Colonic mucosa (tissue), 4 donors: ENCODE data around the gene PHF11. TPM values are rescaled to one million over a fixed set of nuclear protein-coding genes. Genes with fewer than 3 reads are reported as not detected.

Experiments
- DNase-seq: peaks from one replicate; pipeline ENCODE4 v3.0.0-alpha.2; 2020
- H3K27ac ChIP-seq: fragments of 200-600 bp; one replicate; pipeline ENCODE4 v1.8.0; 2021
- H3K27me3 ChIP-seq: fragments of 200-600 bp; one replicate; pipeline ENCODE4 v1.8.0; 2021
- H3K36me3 ChIP-seq: fragments of 200-600 bp; one replicate; pipeline ENCODE4 v1.8.0; 2021
- H3K4me1 ChIP-seq: fragments of 200-600 bp; one replicate; pipeline ENCODE4 v1.8.0; 2021; ENCODE audit warnings: mild to moderate bottlenecking
- H3K4me3 ChIP-seq: fragments of 200-600 bp; one replicate; pipeline ENCODE4 v1.8.0; 2021
- H3K9ac ChIP-seq, 2 donors: one replicate each; pipeline ENCODE4 v1.7.0; 2013; ENCODE audit warnings: control low read depth in 2 of 2, low read depth in 2 of 2, low read length in 2 of 2
- H3K9me3 ChIP-seq: fragments of 200-600 bp; one replicate; pipeline ENCODE4 v1.8.0; 2021
- CTCF ChIP-seq: fragments of 200-600 bp; IDR thresholded peaks from one replicate; pipeline ENCODE4 v1.8.0; 2022; ENCODE audit warnings: antibody characterized with exemption, mild to moderate bottlenecking
- intact Hi-C: fragments of 100-400 bp; cut with DNase I; formaldehyde crosslinking; loops from one replicate; pipeline ENCODE4 v1.14.1; 2022
- total RNA-seq, 2 donors: library from RNA; stranded (reverse); fragmentation: NEBNext Ultra II Directional in 1 of 2; extraction: Animal tissue kit (Norgen Biotek cat#: 25700) in 1 of 2; gene quantifications; one replicate each; pipeline ENCODE4 v1.2.1, GENCODE V29; 2021
- donor health status: healthy.
- donor health status: DM: no; HTN: no; CAD: no.
- donor health status: DM: no; HTN: no; CAD: no.

PHF11 gene
- total RNA-seq, 2 donors from 2014 or later = 20.3 to 24.1 TPM

GRCh38 chr13:49498206-49498605 lies 2.5 kb downstream of the PHF11 start:
- H3K27me3 ChIP-seq = no peaks in the 10 kb centered on the region

GRCh38 chr13:49499889-49500660 lies 4.3 kb downstream of the PHF11 start:
- no peaks in the 10 kb centered on the region for H3K36me3 ChIP-seq
- peak overlapping the region; percentile 13 for H3K27ac ChIP-seq
- H3K9ac ChIP-seq = no peak overlapping the region
- no peaks in the 10 kb centered on the region for H3K27me3 ChIP-seq
- H3K9me3 ChIP-seq = no peaks in the 10 kb centered on the region
- H3K4me1 ChIP-seq = no peaks in the 10 kb centered on the region
- TF ChIP-seq CTCF = no peak
- H3K4me3 ChIP-seq = no peak overlapping the region
- intact Hi-C loops = loop anchor here (10.0 kb wide), 1 partner anchor 55 kb away; the partner anchor contains the start of genes CAB39L and SETDB2
- no peak for DNase-seq

More at GRCh38 chr13:49498206-49498605, 2.5 kb downstream of the PHF11 start:
- Histone ChIP-seq H3K4me1 (no peaks in the 10 kb centered on the region), H3K9me3 (no peaks in the 10 kb centered on the region), H3K36me3 (no peaks in the 10 kb centered on the region), H3K27ac (no peak overlapping the region), H3K9ac (no peak overlapping the region), H3K4me3 (no peak overlapping the region)
- no peak for DNase-seq
- no peak for TF ChIP-seq CTCF
- intact Hi-C loops = loop anchor here (10.0 kb wide), 1 partner anchor 53 kb away; the partner anchor contains the start of genes CAB39L and SETDB2

- no peak overlapping the region for H3K4me3 ChIP-seq
- no peak for TF ChIP-seq CTCF
- DNase-seq = no peak
- no peak overlapping the region for H3K9ac ChIP-seq
- H3K27ac ChIP-seq = no peak overlapping the region
- intact Hi-C loops = no loop called here
- no peaks in the 10 kb centered on the region for H3K4me1 ChIP-seq
- no peaks in the 10 kb centered on the region for H3K36me3 ChIP-seq
- H3K9me3 ChIP-seq = no peaks in the 10 kb centered on the region
- no peaks in the 10 kb centered on the region for H3K27me3 ChIP-seq
These were observed 7.2 kb downstream of the PHF11 start for GRCh38 chr13:49502954-49503353.

GRCh38 chr13:49503951-49504350 lies 8.2 kb downstream of the PHF11 start:
- no peak for TF ChIP-seq CTCF
- DNase-seq = no peak
- H3K4me3 ChIP-seq = no peak overlapping the region
- intact Hi-C loops = no loop called here
- no peak overlapping the region for H3K9ac ChIP-seq
- no peaks in the 10 kb centered on the region for H3K9me3 ChIP-seq
- no peaks in the 10 kb centered on the region for H3K36me3 ChIP-seq
- no peaks in the 10 kb centered on the region for H3K27me3 ChIP-seq
- no peak overlapping the region for H3K27ac ChIP-seq
- no peaks in the 10 kb centered on the region for H3K4me1 ChIP-seq

GRCh38 chr13:49512578-49512977 lies 16.8 kb downstream of the PHF11 start:
- no peak for TF ChIP-seq CTCF
- Histone ChIP-seq H3K36me3 (no peaks in the 10 kb centered on the region), H3K4me3 (no peak overlapping the region), H3K27ac (no peak overlapping the region), H3K9me3 (no peaks in the 10 kb centered on the region), H3K4me1 (no peaks in the 10 kb centered on the region), H3K9ac (no peak overlapping the region), H3K27me3 (no peaks in the 10 kb centered on the region)
- DNase-seq = no peak
- intact Hi-C loops = no loop called here
